ENCODE results near the gene TRIM40. TPM values are rescaled to one million over a fixed set of nuclear protein-coding genes. Genes with fewer than 3 reads are reported as not detected.
A peak's percentile ranks its signal among the peaks of the same experiment; 100 is the strongest.

TRIM40 gene
- total and polyA plus RNA-seq, 2 experiments from 2014 or later: not detected

DNA sequence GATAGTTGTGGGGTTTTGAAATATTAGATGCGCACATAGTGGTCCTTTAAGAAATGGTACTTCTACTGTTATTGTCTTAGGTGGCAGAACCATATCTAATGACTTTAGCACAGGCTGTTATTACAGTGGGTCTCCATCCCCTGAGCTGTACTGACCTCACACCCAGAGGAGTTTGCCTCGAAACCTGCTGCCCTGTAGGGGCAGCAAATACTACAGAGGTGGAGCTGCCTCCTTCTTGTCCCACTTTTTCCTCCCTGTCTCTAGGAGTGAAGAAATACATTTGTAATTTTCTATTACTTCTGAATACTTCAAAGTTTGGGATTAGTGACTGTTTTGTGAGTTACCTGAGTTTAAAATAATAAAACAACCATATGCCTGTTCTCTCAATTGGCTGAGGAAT lies 31.3 kb upstream of the TRIM40 start:
- H3K27me3 Mint-ChIP-seq (ENCODE audit: insufficient read depth, low read depth, poor library complexity): peaks cover 53% of the 10 kb centered on the region

GRCh38 chr6:30111266-30111856 lies 24.6 kb upstream of the TRIM40 start:
- Histone ChIP-seq H3K4me2 (no peak overlapping the region), H3F3A (replicated peaks; ENCODE audit: low read depth) (no peaks in the 10 kb centered on the region), H3K27ac (ENCODE audit: low read depth) (no peak overlapping the region), H3K9me2 (ENCODE audit: insufficient read depth) (no peaks in the 10 kb centered on the region), H3K4me3 (no peak overlapping the region), H2AFZ (no peak overlapping the region), H3K79me2 (replicated peaks; ENCODE audit: insufficient read depth) (no peaks in the 10 kb centered on the region), H3K36me3 (ENCODE audit: insufficient read depth) (no peaks in the 10 kb centered on the region), H3K27me3 (ENCODE audit: insufficient read depth) (peaks cover 56% of the 10 kb centered on the region), H4K20me1 (replicated peaks; ENCODE audit: insufficient read depth) (no peaks in the 10 kb centered on the region), H3K4me1 (ENCODE audit: insufficient read depth) (no peaks in the 10 kb centered on the region)
- H3K4me1 Mint-ChIP-seq: no peaks in the 10 kb centered on the region
- no peak overlapping the region for H3K4me3 Mint-ChIP-seq
- H3K36me3 Mint-ChIP-seq (ENCODE audit: low read depth): no peaks in the 10 kb centered on the region
- peaks cover 18% of the 10 kb centered on the region for H3K27me3 Mint-ChIP-seq (ENCODE audit: insufficient read depth, low read depth, poor library complexity)
- ATAC-seq: peak; percentile 64
- no peak overlapping the region for H3K27ac Mint-ChIP-seq
- H3K9me3 Mint-ChIP-seq: no peaks in the 10 kb centered on the region
- peak; percentile 16 for DNase-seq (ENCODE audit: low spot score)
- TF ChIP-seq STAT1 (IDR thresholded peaks at IDR 0.05; ENCODE audit: unreplicated experiment): no peak
- TF ChIP-seq JUNB (IDR thresholded peaks at IDR 0.05; ENCODE audit: unreplicated experiment): no peak
- no peak for TF ChIP-seq EZH2phosphoT487 (IDR thresholded peaks at IDR 0.05; ENCODE audit: unreplicated experiment)
- TF ChIP-seq EZH2 (IDR thresholded peaks at IDR 0.05; ENCODE audit: low read depth, unreplicated experiment): no peak
- TF ChIP-seq ETS1 (IDR thresholded peaks at IDR 0.05): no peak
- no peak for TF ChIP-seq ZNF331 (CRISPR knock-in tag; IDR thresholded peaks at IDR 0.05; ENCODE audit: low read depth)
- no peak for TF ChIP-seq REST (IDR thresholded peaks at IDR 0.05; ENCODE audit: unreplicated experiment)
- no peak for TF ChIP-seq POLR2AphosphoS5 (IDR thresholded peaks at IDR 0.05; ENCODE audit: low read depth)
- TF ChIP-seq CTCF (conservative IDR thresholded peaks at IDR 0.05; ENCODE audit: low read depth in 2 of 2): no peak
- no peak for TF ChIP-seq NANOG (IDR thresholded peaks at IDR 0.05; ENCODE audit: borderline replicate concordance)
- no peak for TF ChIP-seq ZNF114 (CRISPR knock-in tag; IDR thresholded peaks at IDR 0.05)

More for the DNA sequence above, 31.3 kb upstream of the TRIM40 start:
- ATAC-seq: no peak
- TF ChIP-seq CTCF (conservative IDR thresholded peaks at IDR 0.05; ENCODE audit: low read depth in 2 of 2) (peak; percentile 30 to 34; a peak in 3 of 4 replicates), ZNF331 (CRISPR knock-in tag; IDR thresholded peaks at IDR 0.05; ENCODE audit: low read depth) (no peak), POLR2AphosphoS5 (IDR thresholded peaks at IDR 0.05; ENCODE audit: low read depth) (no peak)
- Histone ChIP-seq H3K9me2 (ENCODE audit: insufficient read depth) (no peaks in the 10 kb centered on the region), H3K4me1 (ENCODE audit: insufficient read depth) (peaks cover 26% of the 10 kb centered on the region), H3F3A (replicated peaks; ENCODE audit: low read depth) (peaks cover 5% of the 10 kb centered on the region; the same call in 1 of the 2 replicates), H3K27me3 (ENCODE audit: insufficient read depth) (peaks cover 70% of the 10 kb centered on the region), H2AFZ (no peak overlapping the region; the same call in 1 of the 2 replicates), H3K27ac (ENCODE audit: low read depth) (no peak overlapping the region), H3K4me2 (no peak overlapping the region), H3K79me2 (replicated peaks; ENCODE audit: insufficient read depth) (no peaks in the 10 kb centered on the region), H3K36me3 (ENCODE audit: insufficient read depth) (no peaks in the 10 kb centered on the region), H4K20me1 (replicated peaks; ENCODE audit: insufficient read depth) (no peaks in the 10 kb centered on the region), H3K4me3 (no peak overlapping the region)
- H3K36me3 Mint-ChIP-seq (ENCODE audit: low read depth): no peaks in the 10 kb centered on the region; the same call in 2 of the 3 replicates
- no peak overlapping the region for H3K27ac Mint-ChIP-seq
- no peaks in the 10 kb centered on the region; the same call in 2 of the 3 replicates for H3K9me3 Mint-ChIP-seq
- H3K4me1 Mint-ChIP-seq: peaks cover 33% of the 10 kb centered on the region
- peak; percentile 43 for DNase-seq (ENCODE audit: low spot score)
- no peak overlapping the region for H3K4me3 Mint-ChIP-seq
